ENCODE results near the gene EPB41L3.

GRCh38 chr18:5417342-5417741 is 126.5 kb downstream of the EPB41L3 start:
- TF ChIP-seq CTCF (IDR thresholded peaks at IDR 0.05) (no peak), POLR2A (IDR thresholded peaks at IDR 0.05) (no peak)
